ENCODE measurements around the gene PXMP4. TPM values are rescaled to one million over a fixed set of nuclear protein-coding genes. Genes with fewer than 3 reads are reported as not detected.

PXMP4 gene
- total RNA-seq, 1 experiment from 2014 or later = 3.3 TPM

GRCh38 chr20:33673410-33674293, 46.5 kb downstream of the PXMP4 start:
- ChIA-PET POLR2A (interaction anchor here (0.5 kb wide), 1 partner anchor 21 kb away, joined by 3 read pairs; no protein-coding TSS in a partner anchor), CTCF (interaction anchor here (0.8 to 1.7 kb wide), 3 partner anchors 20 to 216 kb away, joined by 3 to 5 read pairs (median 4); no protein-coding TSS in a partner anchor)
- Mint-ChIP-seq H3K4me3 (peak overlapping the region; percentile 92), H3K9me3 (no peaks in the 10 kb centered on the region), H3K27me3 (ENCODE audit: low read depth) (no peaks in the 10 kb centered on the region; the same call in 1 of the 2 replicates), H3K36me3 (peaks cover 23% of the 10 kb centered on the region), H3K4me1 (peaks cover 31% of the 10 kb centered on the region), H3K27ac (0 out of 2 replicates have a peak overlapping the region, but pooled peaks have one; percentile 66)
- DNase-seq (ENCODE audit: low spot score) (no peak), ATAC-seq (peak; percentile 17)
- TF ChIP-seq PREB (CRISPR knock-in tag; IDR thresholded peaks at IDR 0.05; ENCODE audit: borderline replicate concordance) (no peak), NFATC4 (CRISPR knock-in tag; IDR thresholded peaks at IDR 0.05) (no peak), NR2C2 (CRISPR knock-in tag; IDR thresholded peaks at IDR 0.05) (no peak), ZNF281 (CRISPR knock-in tag; IDR thresholded peaks at IDR 0.05) (no peak), CDX4 (CRISPR knock-in tag; IDR thresholded peaks at IDR 0.05; ENCODE audit: borderline replicate concordance) (no peak)

- DNase-seq (ENCODE audit: low spot score) = no peak
- Mint-ChIP-seq H3K27me3 (ENCODE audit: low read depth) (no peaks in the 10 kb centered on the region; the same call in 1 of the 2 replicates), H3K9me3 (no peaks in the 10 kb centered on the region), H3K4me1 (peaks cover 31% of the 10 kb centered on the region), H3K4me3 (peak overlapping the region; percentile 92), H3K36me3 (peaks cover 18% of the 10 kb centered on the region), H3K27ac (no peak overlapping the region)
- ChIA-PET POLR2A (interaction anchor here (0.5 kb wide), 1 partner anchor 21 kb away, joined by 3 read pairs; no protein-coding TSS in a partner anchor), CTCF (interaction anchor here (0.8 to 1.7 kb wide), 3 partner anchors 20 to 216 kb away, joined by 3 to 5 read pairs (median 4); no protein-coding TSS in a partner anchor)
- TF ChIP-seq JUN (CRISPR knock-in tag; IDR thresholded peaks at IDR 0.05) (no peak), IRF1 (CRISPR knock-in tag; IDR thresholded peaks at IDR 0.05) (no peak), TP53 (CRISPR knock-in tag; IDR thresholded peaks at IDR 0.05) (no peak)
- ATAC-seq = no peak
These were observed 47.0 kb downstream of the PXMP4 start for GRCh38 chr20:33673114-33673409.

GRCh38 chr20:33672426-33673113, 47.5 kb downstream of the PXMP4 start:
- no peaks in the 10 kb centered on the region; the same call in 1 of the 2 replicates for H3K27me3 Mint-ChIP-seq (ENCODE audit: low read depth)
- ChIA-PET CTCF (interaction anchor here (0.8 to 2.4 kb wide), 4 partner anchors 19 to 215 kb away, joined by 3 to 9 read pairs (median 4); no protein-coding TSS in a partner anchor), POLR2A (interaction anchor here (0.5 kb wide), 1 partner anchor 22 kb away, joined by 3 read pairs; no protein-coding TSS in a partner anchor)
- H3K36me3 Mint-ChIP-seq = peaks cover 13% of the 10 kb centered on the region
- H3K9me3 Mint-ChIP-seq = no peaks in the 10 kb centered on the region
- peaks cover 31% of the 10 kb centered on the region for H3K4me1 Mint-ChIP-seq
- ATAC-seq = no peak
- no peak for DNase-seq (ENCODE audit: low spot score)
- H3K4me3 Mint-ChIP-seq = peak overlapping the region; percentile 92
- H3K27ac Mint-ChIP-seq = no peak overlapping the region
- no peak for TF ChIP-seq ZNF138 (CRISPR knock-in tag; conservative IDR thresholded peaks at IDR 0.05)
- TF ChIP-seq ZNF423 (CRISPR knock-in tag; IDR thresholded peaks at IDR 0.05) = peak; percentile 94

Data from WTC11 (cell line).